A549 (cell line): ENCODE data around the gene LRRC7.

Experiments used
- CHD2 ChIP-seq: fragments of 150-350 bp; IDR thresholded peaks from 2 replicates; pipeline ENCODE4 v1.6.1; 2014; ENCODE audit warnings: low read length; ENCODE audit not compliant: partially characterized antibody
- CHD4 ChIP-seq: fragments of 200-600 bp; sonication (generic); IDR thresholded peaks from 2 replicates; pipeline ENCODE4 v1.6.1; 2016; ENCODE audit warnings: antibody characterized with exemption, mild to moderate bottlenecking, borderline replicate concordance
- POLR2A ChIP-seq: IDR thresholded peaks from 2 replicates; pipeline ENCODE4 v1.6.1; 2012; ENCODE audit warnings: mild to moderate bottlenecking, low read length
- RCOR1 ChIP-seq: fragments of 150-350 bp; IDR thresholded peaks from 2 replicates; pipeline ENCODE4 v1.6.1; 2014; ENCODE audit warnings: antibody characterized with exemption, low read length, low read depth

DNA sequence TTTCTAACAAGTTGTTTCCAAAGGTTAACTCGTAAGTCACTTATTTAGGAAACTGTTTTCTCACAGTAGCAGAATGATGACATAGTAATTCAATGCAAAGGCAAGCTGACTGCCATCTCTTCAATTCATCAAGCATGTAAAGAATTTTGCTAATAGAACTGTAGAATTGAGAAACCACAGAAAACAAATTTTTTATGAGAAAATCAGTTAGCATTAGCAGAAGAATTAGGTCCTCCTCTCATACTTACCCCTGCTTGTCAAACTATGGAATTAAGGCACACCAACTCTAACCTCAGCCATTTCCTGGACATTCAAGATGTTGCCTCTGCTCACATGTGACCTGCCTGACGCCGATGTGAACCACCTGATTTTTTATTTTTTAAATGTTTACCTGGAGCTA is 522.4 kb downstream of the LRRC7 start:
- TF ChIP-seq RCOR1 (no peak), CHD2 (no peak), CHD4 (no peak), POLR2A (no peak)
